Activated T-helper 1 cell treated with anti-CD3 and anti-CD28 coated beads, Interleukin-2, amount 50 U/mL, for 16 hours (primary cell): Measurements from ENCODE around the gene GPS2.
A peak's percentile ranks its signal among the peaks of the same experiment; 100 is the strongest.
"Not testable (repeated sequence)": the region's sequence is repeated elsewhere in the genome, so short reads cannot be mapped to it uniquely, and the experiment has no call there.

Source experiments
- DNase-seq, 2 donors: peaks; one replicate each; pipeline ENCODE4 v3.0.0-alpha.2; 2020; ENCODE audit warnings: low read depth in 1 of 2, low spot score in 1 of 2

The GPS2 gene

DNA sequence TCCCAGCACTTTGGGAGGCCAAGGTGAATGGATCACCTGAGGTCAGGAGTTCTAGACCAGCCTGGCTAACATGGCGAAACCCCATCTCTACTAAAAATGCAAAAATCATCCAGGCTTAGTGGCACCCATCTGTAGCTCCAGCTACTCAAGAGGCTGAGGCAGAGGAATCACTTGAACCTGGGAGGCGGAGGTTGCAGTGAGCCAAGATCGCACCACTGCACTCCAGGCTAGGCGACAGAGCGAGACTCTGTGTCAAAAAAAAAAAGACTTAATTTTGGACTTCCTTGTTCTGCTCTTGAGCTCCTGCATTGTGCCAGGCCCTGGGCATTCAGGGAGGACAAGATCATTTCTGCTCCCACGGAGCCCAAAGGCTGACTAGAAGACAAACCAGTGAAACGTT lies 22.4 kb upstream of the GPS2 start:
- not testable (repeated sequence) for DNase-seq

DNA sequence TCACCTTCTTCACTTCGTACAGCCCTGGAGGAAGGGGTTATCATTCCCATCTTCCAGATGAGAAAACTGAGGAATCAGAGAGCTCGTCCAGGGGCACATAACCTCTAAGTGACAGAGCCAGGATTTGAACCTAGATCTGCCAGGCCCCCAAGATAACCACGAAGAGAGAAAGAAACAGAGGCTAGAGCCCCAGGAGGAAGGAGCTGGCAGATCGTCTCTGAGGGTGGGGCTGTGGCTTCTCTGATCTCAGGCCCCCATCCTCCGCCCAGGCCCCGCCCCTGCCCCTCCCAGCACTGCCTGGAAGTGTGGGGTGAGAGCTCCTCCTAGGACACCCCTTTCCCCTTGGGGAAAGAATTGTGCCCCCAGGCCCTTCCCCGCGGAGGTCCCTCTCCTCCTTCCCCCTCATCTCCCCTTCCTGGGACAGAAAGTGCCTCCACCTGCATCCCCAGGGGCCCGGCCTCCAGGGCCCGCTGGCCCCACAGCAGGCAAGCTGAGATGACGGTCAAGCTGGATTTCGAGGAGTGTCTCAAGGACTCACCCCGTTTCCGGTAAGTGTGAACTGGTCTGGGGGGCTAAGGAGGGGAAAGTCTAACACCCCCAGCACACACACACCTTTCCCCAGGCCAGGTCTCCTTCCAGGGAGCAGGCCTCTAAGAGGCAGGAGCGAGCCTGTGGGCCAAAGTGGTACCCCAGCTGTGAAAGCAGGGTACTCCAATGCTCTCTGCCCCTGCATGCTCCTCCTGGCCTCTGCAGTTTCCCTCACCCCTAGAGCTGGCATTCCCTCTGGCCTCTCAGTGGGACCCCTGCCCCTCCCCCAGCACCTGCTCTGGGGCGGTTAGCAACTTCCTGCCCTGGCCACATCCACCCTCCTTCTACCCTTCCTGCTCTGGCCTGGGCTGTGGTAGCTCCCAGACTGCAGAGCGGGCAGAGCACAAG lies 21.3 kb upstream of the GPS2 start, which contains the start of gene ACAP1:
ACAP1 (plus strand) TSS at position 290 of the 936 bp plus-strand sequence; CDS start at position 496, 206 bp downstream.
- DNase-seq: peak; percentile 71 to 83

DNA sequence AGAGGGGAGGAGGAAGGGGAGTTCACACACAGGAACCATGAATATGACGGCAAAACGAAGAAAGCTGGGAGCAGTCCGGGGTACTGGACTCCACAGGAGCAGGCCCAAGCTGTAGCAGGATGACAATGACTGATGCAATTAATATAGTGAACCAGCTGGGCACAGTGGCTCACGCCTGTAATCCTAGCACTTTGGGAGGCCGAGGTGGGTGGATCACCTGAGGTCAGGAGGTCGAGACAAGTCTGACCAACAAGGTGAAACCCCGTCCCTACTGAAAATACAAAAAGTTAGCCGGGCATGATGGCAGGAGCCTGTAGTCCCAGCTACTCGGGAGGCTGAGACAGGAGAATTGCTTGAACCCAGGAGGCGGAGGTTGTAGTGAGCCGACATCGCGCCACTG lies 20.6 kb upstream of the GPS2 start:
- not testable (repeated sequence) for DNase-seq

DNA sequence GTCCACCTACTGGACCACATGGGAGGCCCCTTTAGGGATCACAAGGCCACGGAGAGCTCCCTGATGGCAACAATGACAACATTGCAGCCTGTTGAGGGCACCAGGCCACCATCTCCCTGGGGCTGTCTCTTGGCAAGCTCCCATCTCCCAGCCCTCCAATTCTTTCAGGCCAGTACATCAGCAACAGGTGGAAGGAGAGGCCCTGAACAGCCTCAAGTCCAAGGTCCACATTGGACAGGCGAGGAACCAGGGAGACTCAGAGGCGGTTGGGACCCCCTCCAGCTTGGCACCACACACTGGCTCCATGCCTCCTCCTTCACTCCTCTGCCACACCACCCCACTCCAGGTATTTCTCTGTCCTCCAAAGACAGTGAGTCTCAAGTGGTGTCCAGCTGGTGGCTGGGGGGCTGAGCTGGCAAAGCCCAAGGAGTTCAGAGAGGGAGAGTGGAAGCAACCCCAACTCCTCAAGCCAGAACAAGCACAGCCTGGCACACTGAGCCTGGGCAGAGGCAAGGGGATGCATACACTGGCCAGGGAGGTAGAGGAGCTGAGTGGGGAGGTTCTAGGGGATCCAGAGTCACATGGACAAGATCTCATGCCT lies 19.9 kb upstream of the GPS2 start:
- no peak for DNase-seq

DNA sequence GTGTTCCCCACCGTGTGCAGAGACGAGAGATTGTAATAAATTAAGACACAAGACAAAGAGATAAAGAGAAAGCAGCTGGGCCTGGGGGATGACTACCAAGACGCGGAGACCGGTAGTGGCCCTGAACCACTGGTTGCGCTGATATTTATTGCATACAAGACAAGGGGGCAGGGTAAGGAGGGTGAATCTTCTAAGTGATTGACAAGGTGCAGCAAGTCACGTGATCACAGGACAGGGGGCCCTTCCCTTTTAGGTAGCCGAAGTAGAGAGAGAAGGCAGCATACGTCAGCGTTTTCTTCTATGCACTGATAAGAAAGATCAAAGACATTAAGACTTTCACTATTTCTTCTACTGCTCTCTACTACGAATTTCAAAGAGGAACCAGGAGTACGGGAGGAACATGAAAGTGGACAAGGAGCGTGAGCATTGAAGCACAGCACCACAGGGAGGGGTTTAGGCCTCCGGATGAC lies 17.5 kb upstream of the GPS2 start:
- DNase-seq: not testable (repeated sequence)

DNA sequence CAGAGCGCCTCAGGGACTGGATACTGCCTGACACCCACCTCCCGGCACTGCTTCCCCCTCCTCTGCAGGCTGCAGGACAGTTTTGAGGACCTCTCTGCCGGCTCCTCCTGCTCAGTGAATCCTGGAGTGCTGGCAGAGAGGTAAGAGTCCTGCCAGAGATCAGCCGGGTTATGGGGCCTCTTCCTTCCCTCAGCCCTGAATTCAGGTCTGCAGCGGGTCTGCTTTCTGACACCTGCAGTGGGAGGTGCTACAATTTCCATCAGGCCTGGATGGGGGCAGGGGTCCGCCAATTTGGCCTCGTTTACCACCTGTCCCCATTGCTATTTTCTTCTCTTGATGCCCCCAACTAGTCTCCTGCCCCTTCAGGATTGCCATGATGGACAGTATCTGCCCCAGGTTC lies 17.0 kb upstream of the GPS2 start:
- DNase-seq: no peak

DNA sequence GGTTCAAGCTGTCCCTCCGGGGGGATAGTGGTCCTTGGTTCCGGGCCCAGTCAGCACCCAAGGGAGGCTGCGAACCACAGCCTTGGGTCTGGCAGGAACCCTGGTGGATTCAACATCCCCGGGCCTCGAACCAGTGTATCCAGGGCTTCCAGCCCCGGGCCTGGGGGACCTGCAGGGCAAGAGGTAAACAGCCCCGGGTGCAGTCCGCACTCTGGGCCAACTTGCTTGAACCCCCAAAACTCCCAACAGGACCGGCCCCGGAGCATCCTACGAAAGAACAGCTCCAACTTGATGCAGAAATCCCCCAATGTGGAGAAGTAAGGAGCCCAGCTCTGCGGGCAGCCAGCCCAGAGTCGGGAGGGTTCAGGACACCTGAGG lies 15.5 kb upstream of the GPS2 start:
- DNase-seq: no peak

DNA sequence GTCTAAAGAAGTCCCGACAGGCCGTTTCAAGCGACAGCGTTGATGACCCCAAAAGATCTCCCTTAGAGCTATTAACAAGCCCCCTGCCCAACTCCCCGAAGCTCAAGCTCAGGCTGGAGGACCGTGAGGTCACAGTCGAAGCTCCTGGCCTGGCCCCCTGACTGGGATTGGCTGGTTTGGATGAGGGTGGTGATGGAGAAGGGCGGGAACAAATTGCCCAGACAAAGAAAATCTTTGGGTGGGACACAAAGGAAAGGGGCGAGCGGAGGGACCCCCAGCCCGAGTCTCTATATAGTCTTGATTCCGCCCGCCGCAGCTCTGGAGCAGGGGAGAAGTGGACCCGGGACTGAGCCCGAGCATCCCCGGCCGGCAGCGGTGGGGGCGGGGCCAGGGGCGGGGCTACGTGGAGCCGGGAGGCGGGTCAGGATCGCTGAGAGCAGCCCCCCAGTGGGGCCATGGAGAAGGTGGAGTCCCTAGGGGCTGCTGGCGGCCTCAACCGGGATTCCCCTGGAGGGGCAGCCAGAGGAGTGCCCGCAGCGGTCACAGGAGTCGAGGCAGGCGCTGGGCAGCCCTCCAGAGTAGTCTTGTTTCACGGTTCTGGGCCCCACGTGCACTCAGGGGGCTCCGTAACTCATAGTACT lies 15.0 kb upstream of the GPS2 start:
- DNase-seq: peak; percentile 46 to 69

DNA sequence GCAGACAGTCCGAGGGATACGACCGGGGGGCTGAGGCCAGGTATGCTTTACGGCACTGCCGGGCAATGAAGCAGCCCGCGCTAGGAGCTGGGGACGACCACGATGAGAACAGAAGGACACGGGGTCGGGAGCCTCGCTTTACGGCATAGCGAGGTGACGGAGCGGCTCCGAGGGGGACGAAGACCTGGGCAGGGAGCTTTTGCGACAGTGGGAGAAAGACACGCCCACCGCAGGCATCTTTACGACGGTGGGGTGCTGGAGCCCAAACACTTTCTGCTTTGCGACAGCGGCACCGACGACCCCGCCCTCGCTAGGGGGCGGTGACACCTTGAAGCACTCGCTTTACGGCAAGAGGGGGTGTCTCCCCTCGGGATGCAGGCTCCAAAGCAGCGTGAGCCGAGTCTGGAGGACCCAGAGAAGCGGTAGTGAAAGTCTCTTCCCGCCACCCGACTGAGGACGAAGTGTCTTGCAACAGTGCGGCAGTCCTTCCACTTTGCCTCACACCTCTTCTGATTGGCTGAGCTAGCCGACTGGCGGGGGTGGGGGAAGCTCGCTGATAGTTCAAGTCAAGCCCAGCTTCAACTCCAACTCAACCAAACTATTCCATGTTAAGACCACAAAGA lies 14.3 kb upstream of the GPS2 start:
- DNase-seq: peak; percentile 85 to 92

DNA sequence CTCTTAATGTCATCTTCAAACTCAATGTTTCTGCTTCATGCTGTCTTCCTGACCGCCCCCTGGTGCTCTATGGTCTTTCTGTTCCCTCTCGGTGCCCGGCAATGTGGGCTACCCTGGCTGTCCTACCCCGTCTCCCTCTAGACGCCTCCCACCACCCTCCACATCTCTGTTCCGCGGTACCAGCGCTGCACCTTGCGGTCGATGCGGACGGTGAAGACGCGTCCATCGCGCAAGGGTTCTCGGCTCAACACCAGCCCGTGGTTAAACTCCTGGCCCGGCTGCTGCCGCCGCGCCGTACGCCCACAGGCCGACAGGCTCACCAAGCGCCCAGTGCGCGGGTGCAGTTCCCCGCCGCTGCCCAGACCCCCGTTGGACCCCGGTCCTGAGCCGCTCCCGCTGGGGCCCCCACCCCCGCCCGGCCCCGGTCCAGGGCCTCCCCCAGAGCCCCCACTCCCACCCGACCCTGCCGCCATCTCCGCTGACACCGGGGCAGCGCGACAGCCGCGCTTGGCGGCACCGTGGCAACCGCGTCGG lies 13.7 kb upstream of the GPS2 start, which contains the start of gene NEURL4:
NEURL4 (minus strand) TSS at position 496 of the 534 bp plus-strand sequence; CDS start at position 473, 23 bp downstream.
- DNase-seq: no peak

DNA sequence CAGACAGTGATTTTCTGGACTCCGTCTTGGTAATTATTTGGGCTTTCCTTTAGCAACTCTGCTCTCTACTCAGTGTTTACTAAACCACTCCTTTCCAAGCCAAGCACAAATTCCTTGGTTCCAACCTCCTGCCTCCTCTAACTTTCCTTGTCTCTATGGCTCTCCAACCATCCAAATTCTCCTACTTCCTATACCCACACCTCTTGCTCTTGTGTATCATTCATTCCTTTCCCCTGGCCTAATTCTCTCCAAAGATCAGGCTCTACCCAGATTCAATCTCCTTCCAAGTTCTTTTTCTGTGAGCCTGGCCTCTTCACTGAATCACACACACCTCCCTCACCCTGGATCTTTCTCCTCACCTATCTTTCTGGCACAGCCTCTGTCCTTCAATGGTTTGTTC lies 12.8 kb upstream of the GPS2 start:
- no peak for DNase-seq

DNA sequence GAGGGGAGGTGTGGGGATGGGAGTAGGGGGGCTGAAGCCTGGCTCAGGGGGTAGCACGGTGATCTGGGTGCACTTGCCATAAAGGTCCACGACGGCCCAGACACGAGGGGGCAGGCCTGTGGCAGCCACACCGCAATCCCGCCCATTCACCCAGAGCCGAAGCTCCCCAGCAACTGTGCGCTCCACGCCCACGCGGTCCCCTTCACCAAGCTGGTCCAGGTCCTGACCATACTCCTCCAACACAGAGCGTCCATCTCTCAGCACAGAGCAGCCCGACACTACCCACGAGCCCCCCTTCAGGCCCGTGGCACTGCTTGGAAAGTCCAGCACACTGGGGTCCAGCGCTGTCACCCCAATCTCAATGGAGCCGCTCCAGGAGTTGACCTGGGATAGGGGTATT lies 12.3 kb upstream of the GPS2 start:
- DNase-seq: no peak

DNA sequence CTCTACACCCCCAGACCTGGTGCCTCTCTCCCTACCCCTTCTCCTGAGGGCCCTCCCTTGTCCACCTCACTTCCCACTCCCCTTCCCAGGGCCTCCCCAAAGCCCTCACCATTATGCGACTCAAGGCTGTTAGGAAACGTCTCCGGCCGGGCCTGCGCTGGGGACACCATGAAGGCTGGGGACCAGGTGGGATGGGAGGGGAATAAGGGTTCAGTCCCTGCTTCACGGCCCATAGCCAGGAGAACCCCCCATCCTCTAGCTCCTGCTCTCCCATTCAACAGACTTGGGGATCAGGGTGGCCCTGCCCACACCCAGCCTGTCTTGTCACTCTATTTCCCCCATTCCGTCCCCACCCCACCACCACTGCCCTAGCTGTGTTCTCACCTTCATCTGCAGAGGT lies 11.9 kb upstream of the GPS2 start:
- DNase-seq: no peak

DNA sequence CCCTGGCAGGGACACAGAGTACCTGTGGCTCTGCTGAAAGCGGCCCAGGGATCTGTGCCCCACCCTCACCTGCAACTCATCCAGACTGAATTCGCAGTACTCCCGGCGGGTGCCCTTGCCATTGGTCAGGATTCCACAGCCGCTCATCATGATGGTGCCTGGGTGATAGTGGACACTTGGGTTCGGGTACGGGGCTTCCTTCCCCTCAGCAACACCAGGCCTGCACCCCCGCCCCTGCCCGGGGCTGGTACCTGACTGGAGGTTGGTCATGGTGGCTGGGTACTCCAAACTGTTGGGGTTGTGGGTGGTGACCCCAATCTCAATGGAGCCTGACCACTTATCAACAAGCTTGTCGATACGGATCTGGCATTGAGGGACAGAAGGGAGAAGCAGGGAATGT lies 11.0 kb upstream of the GPS2 start:
- no peak for DNase-seq

DNA sequence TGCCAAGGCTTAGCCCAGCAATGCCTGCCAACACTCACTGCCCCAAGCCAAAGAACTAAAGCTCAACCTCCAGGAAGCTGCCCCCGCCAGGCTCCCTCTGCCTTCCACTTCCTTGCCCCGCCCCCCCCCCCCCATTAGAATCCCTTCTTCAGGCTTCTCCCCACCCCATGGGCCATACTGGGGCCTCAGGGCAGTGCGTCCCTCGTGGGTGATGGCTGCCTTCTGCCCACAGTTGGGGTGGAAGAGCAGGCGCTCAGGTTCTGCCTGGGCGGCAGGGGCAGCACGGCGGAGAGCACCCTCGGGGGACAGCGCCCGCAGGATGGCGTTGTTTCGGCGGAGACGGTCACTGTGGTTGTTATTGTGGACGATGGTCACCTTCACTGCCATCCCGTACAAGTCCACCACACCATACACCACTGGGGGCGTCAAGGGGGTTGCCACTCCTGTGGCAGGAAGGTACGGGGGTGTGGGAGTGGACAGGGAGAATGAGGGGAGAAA lies 9.9 kb upstream of the GPS2 start:
- no peak for DNase-seq

DNA sequence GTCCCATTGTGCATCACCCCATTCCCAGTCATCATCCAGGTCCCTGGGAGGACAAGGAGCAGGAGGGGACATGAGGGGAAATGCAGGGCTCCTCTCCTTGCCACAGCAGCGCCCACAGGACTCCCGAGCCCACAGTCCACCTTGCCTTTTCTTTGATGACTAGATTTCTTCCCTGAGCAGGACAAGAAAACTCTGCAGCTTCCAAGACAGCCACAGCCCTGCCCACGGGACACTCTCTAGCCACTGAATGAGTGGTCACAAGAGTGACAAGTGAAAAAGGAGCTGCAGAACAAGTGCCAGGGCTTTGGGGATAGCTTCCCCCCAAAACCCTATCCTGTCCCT lies 9.2 kb upstream of the GPS2 start:
- DNase-seq: no peak

DNA sequence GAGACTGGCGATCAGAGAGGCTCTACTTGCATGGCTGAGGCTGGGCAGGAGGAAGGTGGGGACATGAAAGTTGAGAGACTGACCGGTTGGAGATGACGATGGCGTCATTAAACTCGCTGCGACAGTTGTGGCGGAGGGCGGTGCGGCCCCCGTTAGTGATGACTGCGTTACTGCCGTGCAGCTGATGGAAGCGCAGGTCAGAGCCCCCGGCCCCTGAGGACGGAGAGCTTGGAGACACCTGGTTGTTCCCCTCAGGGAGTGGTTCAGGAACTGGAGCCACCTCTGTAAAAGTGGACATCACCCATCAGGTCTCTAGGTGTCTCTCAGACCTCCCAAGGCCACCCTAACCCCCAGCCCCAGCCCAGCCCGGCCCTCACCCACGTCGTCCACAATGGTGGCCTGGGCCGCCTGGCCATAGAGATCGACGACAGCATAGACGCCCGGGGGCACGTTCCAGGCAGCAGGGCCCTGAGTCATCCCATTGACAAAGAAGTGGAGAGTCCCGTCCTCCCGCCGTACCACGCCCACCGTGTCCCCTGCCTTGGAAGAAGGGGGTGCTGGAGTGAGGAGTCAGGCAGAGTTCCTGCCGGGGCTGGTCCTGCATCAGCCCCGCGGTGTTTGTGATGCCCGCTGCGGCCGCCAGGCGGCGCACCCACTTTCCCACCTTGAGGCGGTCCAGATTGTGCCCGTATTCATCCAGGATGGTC lies 8.7 kb upstream of the GPS2 start:
- peak; percentile 55 to 60 for DNase-seq

DNA sequence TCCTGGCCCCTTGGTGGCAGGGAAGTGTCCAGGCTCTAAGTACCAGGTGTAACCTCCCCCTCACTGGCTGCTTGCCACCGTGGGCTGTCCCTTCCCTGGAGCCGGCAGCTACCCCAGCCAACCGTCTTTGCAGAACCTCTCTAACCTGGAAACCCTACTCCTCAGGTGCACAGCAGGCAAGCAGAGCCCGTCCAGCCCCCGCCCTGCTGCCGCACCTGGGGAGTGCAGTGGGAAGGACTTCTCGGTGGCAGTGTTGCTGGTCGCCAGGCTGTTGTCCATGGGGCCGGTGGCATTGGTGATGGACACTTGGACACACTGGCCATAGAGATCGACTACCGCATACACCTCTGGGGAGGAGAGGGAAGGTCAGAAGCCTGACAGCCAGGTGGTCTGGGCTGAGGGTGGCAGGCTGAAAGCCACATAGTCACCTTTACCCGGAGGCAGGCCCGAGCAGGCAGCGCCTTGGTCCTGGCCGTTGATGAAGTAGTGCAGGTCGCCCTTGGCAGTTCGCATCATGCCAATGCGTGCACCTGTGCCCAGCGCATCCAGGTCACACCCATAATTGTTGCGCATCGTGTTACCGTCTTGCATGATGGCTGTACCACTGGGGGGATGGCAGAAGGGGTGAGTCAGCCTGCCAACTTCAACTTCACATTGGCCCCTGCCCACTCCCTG lies 7.5 kb upstream of the GPS2 start:
- DNase-seq: no peak

DNA sequence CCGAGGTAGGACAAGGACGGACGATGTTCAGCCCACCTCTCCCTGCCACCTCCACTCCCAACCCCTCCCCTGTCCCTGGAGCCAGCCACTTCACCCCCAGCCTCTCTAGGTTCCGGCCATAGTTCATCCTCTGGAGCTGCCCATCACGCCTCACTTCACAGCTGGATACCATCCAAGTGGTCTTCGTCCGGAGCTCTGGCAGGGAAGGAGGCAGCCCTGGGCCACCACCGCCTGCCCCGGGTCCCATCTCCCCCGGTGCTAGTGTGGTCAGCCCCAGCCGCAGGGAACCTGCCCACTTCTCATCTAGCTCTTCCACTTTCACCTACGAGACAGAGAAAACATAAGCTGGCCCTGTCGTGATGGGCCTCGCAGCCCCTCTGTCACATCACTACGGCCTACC lies 6.3 kb upstream of the GPS2 start:
- no peak for DNase-seq
